GM19239 (cell line): Measurements from ENCODE around the gene KCNH5.
"Not testable (repeated sequence)": the region's sequence is repeated elsewhere in the genome, so short reads cannot be mapped to it uniquely, and the experiment has no call there.

ENCODE experiments used
- DNase-seq: peaks from one replicate; pipeline ENCODE4 v3.0.0; 2011; ENCODE audit warnings: low spot score; ENCODE audit not compliant: insufficient read length
- FAIRE-seq: peaks from 2 replicates; lab custom pipeline; 2011; peaks lifted over from hg19 to GRCh38; lab: Jason Lieb, UNC

The KCNH5 gene

GRCh38 chr14:62763951-62764350 is 281.3 kb downstream of the KCNH5 start:
- no peak for FAIRE-seq

GRCh38 chr14:62759796-62760195 is 285.5 kb downstream of the KCNH5 start:
- DNase-seq (no peak), FAIRE-seq (no peak)

More at GRCh38 chr14:62763951-62764350, 281.3 kb downstream of the KCNH5 start:
- no peak for DNase-seq

- FAIRE-seq, DNase-seq: not testable (repeated sequence)
Observed at GRCh38 chr14:62746881-62747280, 298.4 kb downstream of the KCNH5 start.

GRCh38 chr14:62745496-62745895 is 299.8 kb downstream of the KCNH5 start:
- DNase-seq = no peak
- FAIRE-seq = no peak

- FAIRE-seq = no peak
- no peak for DNase-seq
Observed at GRCh38 chr14:62743560-62743959, 301.7 kb downstream of the KCNH5 start.

GRCh38 chr14:62743118-62743517 is 302.1 kb downstream of the KCNH5 start:
- FAIRE-seq (no peak), DNase-seq (no peak)

- DNase-seq (no peak), FAIRE-seq (no peak)
Observed at GRCh38 chr14:62739647-62740046, 305.6 kb downstream of the KCNH5 start.

- FAIRE-seq = no peak
- DNase-seq = no peak
Observed at GRCh38 chr14:62736048-62737043, 308.9 kb downstream of the KCNH5 start.

- DNase-seq = no peak
- FAIRE-seq = no peak
Observed at GRCh38 chr14:62734831-62735230, 310.4 kb downstream of the KCNH5 start.

- FAIRE-seq (no peak), DNase-seq (no peak)
Observed at GRCh38 chr14:62722406-62722805, 322.9 kb downstream of the KCNH5 start.

- DNase-seq (no peak), FAIRE-seq (no peak)
Observed at GRCh38 chr14:62718629-62719028, 326.6 kb downstream of the KCNH5 start.

- no peak for FAIRE-seq
- no peak for DNase-seq
Observed at GRCh38 chr14:62711351-62712023, 333.8 kb downstream of the KCNH5 start.

GRCh38 chr14:62710811-62711210 is 334.4 kb downstream of the KCNH5 start:
- FAIRE-seq = no peak

GRCh38 chr14:62709773-62710172 is 335.5 kb downstream of the KCNH5 start:
- DNase-seq (no peak), FAIRE-seq (no peak)

More at GRCh38 chr14:62710811-62711210, 334.4 kb downstream of the KCNH5 start:
- no peak for DNase-seq

GRCh38 chr14:62706217-62706616 is 339.0 kb downstream of the KCNH5 start:
- FAIRE-seq = no peak
- no peak for DNase-seq

- FAIRE-seq = no peak
- no peak for DNase-seq
Observed at GRCh38 chr14:62697461-62697860, 347.8 kb downstream of the KCNH5 start.

GRCh38 chr14:62696929-62697328 is 348.3 kb downstream of the KCNH5 start:
- FAIRE-seq (no peak), DNase-seq (no peak)

GRCh38 chr14:62696331-62696924 is 348.8 kb downstream of the KCNH5 start:
- FAIRE-seq (no peak), DNase-seq (no peak)

GRCh38 chr14:62694075-62694474 is 351.2 kb downstream of the KCNH5 start:
- DNase-seq = no peak
- FAIRE-seq = no peak

- FAIRE-seq = no peak
Observed at GRCh38 chr14:62692490-62693106, 352.7 kb downstream of the KCNH5 start.

More at GRCh38 chr14:62692490-62693106, 352.7 kb downstream of the KCNH5 start:
- no peak for DNase-seq
